Activated CD8-positive, alpha-beta T cell treated with anti-CD3 and anti-CD28 coated beads for 36 hours (primary cell): ENCODE results near the gene F2RL3. TPM values are rescaled to one million over a fixed set of nuclear protein-coding genes. Genes with fewer than 3 reads are reported as not detected.
A peak's percentile ranks its signal among the peaks of the same experiment; 100 is the strongest.

Experiments used
- ATAC-seq: fragments of 200-7000 bp; cut with Tn5 transposase; one replicate; pipeline ENCODE4 v1.10.0; 2021; ENCODE audit warnings: mild to moderate bottlenecking, moderate library complexity
- CTCF ChIA-PET: fragments of 350-600 bp; sonication (Branson Sonifier 250); formaldehyde crosslinking; loops from one replicate; lab custom pipeline; 2021; ENCODE audit warnings: antibody characterized with exemption; lab: Charles Lee
- POLR2A ChIA-PET: fragments of 350-600 bp; sonication (Branson Sonifier 250); formaldehyde crosslinking; loops from one replicate; lab custom pipeline; 2021; ENCODE audit warnings: antibody characterized with exemption; lab: Charles Lee
- DNase-seq: peaks from one replicate; pipeline ENCODE4 v3.0.0-alpha.2; 2020
- H3K27ac Mint-ChIP-seq: one replicate; pipeline ENCODE4 v1.8.0; 2021; ENCODE audit warnings: mild to moderate bottlenecking, mixed read lengths
- H3K27me3 Mint-ChIP-seq: one replicate; pipeline ENCODE4 v1.8.0; 2021; ENCODE audit warnings: mixed read lengths
- H3K36me3 Mint-ChIP-seq: one replicate; pipeline ENCODE4 v1.8.0; 2021; ENCODE audit warnings: low read depth, mixed read lengths
- H3K4me1 Mint-ChIP-seq: one replicate; pipeline ENCODE4 v1.8.0; 2021; ENCODE audit warnings: low read depth, mixed read lengths
- H3K4me3 Mint-ChIP-seq: one replicate; pipeline ENCODE4 v1.8.0; 2021; ENCODE audit warnings: mild to moderate bottlenecking, moderate library complexity, mixed read lengths
- H3K9me3 Mint-ChIP-seq: one replicate; pipeline ENCODE4 v1.8.0; 2021; ENCODE audit warnings: mixed read lengths
- intact Hi-C: fragments of 100-400 bp; cut with micrococcal nuclease; formaldehyde crosslinking; loops from one replicate; pipeline ENCODE4 v1.10.0; 2022
- total RNA-seq, 2 experiments: library from RNA; stranded (reverse); gene quantifications; one replicate each; pipeline ENCODE4 v1.2.3, GENCODE V29; 2021
- TF ChIP-seq, protein P1 (sequence below): fragments of 200-600 bp; IDR thresholded peaks from one replicate; pipeline ENCODE4 v1.8.0; 2022; ENCODE audit warnings: antibody characterized with exemption, mild to moderate bottlenecking

F2RL3 gene
- total RNA-seq, 2 experiments from 2014 or later, result not detected

DNA sequence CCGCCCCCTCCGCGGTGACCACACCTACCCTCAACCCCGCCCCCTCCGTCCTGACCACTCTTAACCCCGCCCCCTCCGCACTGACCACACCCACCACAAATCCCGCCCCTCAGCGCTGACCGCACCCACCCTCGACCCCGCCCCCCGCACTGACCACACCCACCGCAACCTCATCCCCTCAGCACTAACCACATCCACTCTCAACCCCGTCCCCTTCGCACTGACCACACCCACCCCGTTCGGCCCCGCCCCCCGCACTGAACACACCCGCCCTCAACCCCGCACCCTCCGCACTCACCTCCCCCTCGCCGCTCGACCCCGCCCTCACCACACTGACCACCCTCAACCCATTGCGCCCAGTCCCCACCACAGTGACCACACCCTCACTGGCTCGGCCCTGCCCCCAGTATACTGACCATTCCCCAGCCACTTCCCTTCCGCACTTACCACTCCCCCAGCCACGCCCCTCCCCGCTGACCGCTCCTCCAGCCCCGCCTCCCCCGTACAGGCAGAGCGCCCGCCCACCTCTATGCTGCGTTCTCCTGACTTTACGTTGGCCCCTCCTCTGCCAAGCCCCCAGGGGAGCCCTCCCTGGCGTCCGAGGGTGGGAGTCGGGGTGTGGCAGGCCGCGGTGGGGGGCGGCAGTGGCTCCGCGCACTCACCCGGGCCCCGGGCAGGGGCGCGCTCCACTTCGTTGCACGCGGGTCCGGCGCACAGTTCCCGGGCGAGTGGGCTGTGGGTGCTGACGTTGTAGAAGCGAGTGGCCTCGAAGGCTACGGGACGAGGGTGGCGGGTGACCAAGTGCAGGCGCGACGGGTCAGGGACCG lies 8.4 kb downstream of the F2RL3 start:
- Mint-ChIP-seq H3K27ac (no peak overlapping the region), H3K27me3 (peaks cover 46% of the 10 kb centered on the region), H3K36me3 (no peaks in the 10 kb centered on the region), H3K9me3 (no peaks in the 10 kb centered on the region), H3K4me1 (peaks cover 11% of the 10 kb centered on the region), H3K4me3 (peak overlapping the region; percentile 31)
- intact Hi-C loops, result loop anchor here (10.0 kb wide), 1 partner anchor 122 kb away; no protein-coding TSS in a partner anchor
- TF ChIP-seq, protein P1, sequence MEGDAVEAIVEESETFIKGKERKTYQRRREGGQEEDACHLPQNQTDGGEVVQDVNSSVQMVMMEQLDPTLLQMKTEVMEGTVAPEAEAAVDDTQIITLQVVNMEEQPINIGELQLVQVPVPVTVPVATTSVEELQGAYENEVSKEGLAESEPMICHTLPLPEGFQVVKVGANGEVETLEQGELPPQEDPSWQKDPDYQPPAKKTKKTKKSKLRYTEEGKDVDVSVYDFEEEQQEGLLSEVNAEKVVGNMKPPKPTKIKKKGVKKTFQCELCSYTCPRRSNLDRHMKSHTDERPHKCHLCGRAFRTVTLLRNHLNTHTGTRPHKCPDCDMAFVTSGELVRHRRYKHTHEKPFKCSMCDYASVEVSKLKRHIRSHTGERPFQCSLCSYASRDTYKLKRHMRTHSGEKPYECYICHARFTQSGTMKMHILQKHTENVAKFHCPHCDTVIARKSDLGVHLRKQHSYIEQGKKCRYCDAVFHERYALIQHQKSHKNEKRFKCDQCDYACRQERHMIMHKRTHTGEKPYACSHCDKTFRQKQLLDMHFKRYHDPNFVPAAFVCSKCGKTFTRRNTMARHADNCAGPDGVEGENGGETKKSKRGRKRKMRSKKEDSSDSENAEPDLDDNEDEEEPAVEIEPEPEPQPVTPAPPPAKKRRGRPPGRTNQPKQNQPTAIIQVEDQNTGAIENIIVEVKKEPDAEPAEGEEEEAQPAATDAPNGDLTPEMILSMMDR, result no peak
- CTCF ChIA-PET, result no interaction called here
- ATAC-seq (peak; percentile 57), DNase-seq (peak; percentile 66)
- POLR2A ChIA-PET, result no interaction called here

GRCh38 chr19:16897856-16898161 lies 9.0 kb downstream of the F2RL3 start:
- TF ChIP-seq, protein P1, result no peak
- peaks cover 40% of the 10 kb centered on the region for H3K27me3 Mint-ChIP-seq
- no peak overlapping the region for H3K27ac Mint-ChIP-seq
- DNase-seq (no peak), ATAC-seq (no peak)
- intact Hi-C loops, result loop anchor here (10.0 kb wide), 1 partner anchor 123 kb away; no protein-coding TSS in a partner anchor
- H3K9me3 Mint-ChIP-seq, result no peaks in the 10 kb centered on the region
- ChIA-PET CTCF (no interaction called here), POLR2A (no interaction called here)
- H3K36me3 Mint-ChIP-seq, result no peaks in the 10 kb centered on the region
- H3K4me3 Mint-ChIP-seq, result no peak overlapping the region
- H3K4me1 Mint-ChIP-seq, result peaks cover 11% of the 10 kb centered on the region

DNA sequence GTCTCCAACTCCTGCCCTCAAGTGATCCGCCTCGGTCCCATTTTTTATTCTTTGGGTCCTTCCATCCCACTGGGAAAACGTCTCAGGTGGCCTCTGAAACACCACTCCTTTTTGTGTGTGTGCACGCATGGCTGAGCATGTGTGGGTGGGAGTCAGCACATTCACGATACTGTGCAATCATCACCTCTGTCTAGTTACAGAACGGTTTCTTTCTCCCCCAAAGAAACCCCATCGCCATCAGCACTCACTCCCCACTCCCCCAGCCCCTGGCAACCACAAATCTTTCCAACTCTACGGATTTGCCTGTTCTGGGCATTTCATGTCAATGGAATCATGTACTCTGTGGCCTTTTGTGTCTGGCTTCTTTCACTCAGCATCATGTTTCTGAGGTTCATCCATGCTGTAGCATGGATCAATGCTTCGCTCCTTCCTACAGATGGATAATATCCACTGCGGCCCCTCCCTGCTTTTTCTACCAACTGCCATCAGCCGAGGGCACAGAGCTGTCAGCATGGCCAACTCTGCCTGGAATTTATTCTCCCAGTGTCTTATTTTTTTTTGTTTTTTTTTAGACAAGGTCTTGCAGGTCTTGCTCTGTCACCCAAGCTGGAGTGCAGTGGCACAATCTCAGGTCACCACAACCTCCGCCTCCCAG lies 9.7 kb downstream of the F2RL3 start:
- DNase-seq (no peak), ATAC-seq (no peak)
- Mint-ChIP-seq H3K27ac (no peak overlapping the region), H3K36me3 (no peaks in the 10 kb centered on the region), H3K4me1 (peaks cover 11% of the 10 kb centered on the region), H3K9me3 (no peaks in the 10 kb centered on the region), H3K4me3 (no peak overlapping the region), H3K27me3 (peaks cover 35% of the 10 kb centered on the region)
- TF ChIP-seq, protein P1, result no peak
- POLR2A ChIA-PET, result no interaction called here
- CTCF ChIA-PET, result no interaction called here
- intact Hi-C loops, result loop anchor here (10.0 kb wide), 1 partner anchor 124 kb away; no protein-coding TSS in a partner anchor

GRCh38 chr19:16899566-16900075 lies 10.8 kb downstream of the F2RL3 start:
- Mint-ChIP-seq H3K36me3 (no peaks in the 10 kb centered on the region), H3K27ac (no peak overlapping the region), H3K9me3 (no peaks in the 10 kb centered on the region), H3K4me1 (peaks cover 11% of the 10 kb centered on the region), H3K27me3 (peaks cover 24% of the 10 kb centered on the region), H3K4me3 (no peak overlapping the region)
- ATAC-seq (peak; percentile 59), DNase-seq (peak; percentile 65)
- TF ChIP-seq, protein P1, result peak; percentile 52
- ChIA-PET CTCF (interaction anchor here (1.1 kb wide), 1 partner anchor 118 kb away, joined by 4 read pairs; no protein-coding TSS in a partner anchor), POLR2A (no interaction called here)
- intact Hi-C loops, result loop anchor here (10.0 kb wide), 1 partner anchor 125 kb away; no protein-coding TSS in a partner anchor
